ENCODE data around the gene HAPLN2. TPM values are rescaled to one million over a fixed set of nuclear protein-coding genes. Genes with fewer than 3 reads are reported as not detected.

Gene HAPLN2
- total RNA-seq, 1 experiment from 2014 or later = 0.21 TPM

- ChIA-PET CTCF (interaction anchor here (1.5 kb wide), 1 partner anchor 11 kb away, joined by 3 read pairs; no protein-coding TSS in a partner anchor), POLR2A (no interaction called here)
- Histone ChIP-seq H3K9me3 (ENCODE audit: control insufficient read depth, insufficient read depth, low read depth, low read length) (no peaks in the 10 kb centered on the region), H3K4me3 (ENCODE audit: low read depth in 2 of 2, low read length in 2 of 2) (no peak overlapping the region), H3K27me3 (ENCODE audit: control insufficient read depth, insufficient read depth, low read length) (no peaks in the 10 kb centered on the region), H3K36me3 (ENCODE audit: control insufficient read depth, insufficient read depth, low read length) (no peaks in the 10 kb centered on the region), H3K27ac (ENCODE audit: low read length) (peak overlapping the region; percentile 36), H3K4me1 (ENCODE audit: control insufficient read depth, insufficient read depth, low read length) (peaks cover 23% of the 10 kb centered on the region)
- intact Hi-C loops (cut with micrococcal nuclease; ENCODE audit: unreplicated experiment) = no loop called here
- no TSS peak for BruUV-seq (replicated peaks)
- in situ Hi-C loops (cut with HindIII; ENCODE audit: low pct_unique_long_range_greater_than_20kb, low sequenced_read_pairs) = no loop called here
- TF ChIP-seq POLR2AphosphoS5 (IDR thresholded peaks at IDR 0.05; ENCODE audit: low read depth, low read length) (no peak), TCF7L2 (IDR thresholded peaks at IDR 0.05; ENCODE audit: low read depth, low read length) (no peak), REST (IDR thresholded peaks at IDR 0.05; ENCODE audit: insufficient read depth in 1 of 2, low read depth in 2 of 2, low read length in 1 of 2) (no peak), SIN3A (IDR thresholded peaks at IDR 0.05; ENCODE audit: borderline replicate concordance, insufficient read depth, low read depth, low read length) (no peak)
- DNase-seq (ENCODE audit: low read depth, low spot score) (no peak), ATAC-seq (no peak)
These were observed 19.2 kb downstream of the HAPLN2 start for GRCh38 chr1:156638189-156638985.

GRCh38 chr1:156639601-156640101, 20.4 kb downstream of the HAPLN2 start:
- intact Hi-C loops (cut with micrococcal nuclease; ENCODE audit: unreplicated experiment) (no loop called here), in situ Hi-C loops (cut with HindIII; ENCODE audit: low pct_unique_long_range_greater_than_20kb, low sequenced_read_pairs) (no loop called here)
- Histone ChIP-seq H3K27ac (ENCODE audit: low read length) (peak overlapping the region; percentile 36), H3K4me1 (ENCODE audit: control insufficient read depth, insufficient read depth, low read length) (peaks cover 23% of the 10 kb centered on the region), H3K36me3 (ENCODE audit: control insufficient read depth, insufficient read depth, low read length) (no peaks in the 10 kb centered on the region), H3K27me3 (ENCODE audit: control insufficient read depth, insufficient read depth, low read length) (no peaks in the 10 kb centered on the region), H3K4me3 (ENCODE audit: low read depth in 2 of 2, low read length in 2 of 2) (no peak overlapping the region; a peak in 1 of 4 replicates), H3K9me3 (ENCODE audit: control insufficient read depth, insufficient read depth, low read depth, low read length) (no peaks in the 10 kb centered on the region)
- DNase-seq (ENCODE audit: low read depth, low spot score) = no peak
- no TSS peak for BruUV-seq (replicated peaks)
- ChIA-PET CTCF (interaction anchor here (1.5 kb wide), 1 partner anchor 13 kb away, joined by 3 read pairs; no protein-coding TSS in a partner anchor), POLR2A (interaction anchor here (0.7 kb wide), 1 partner anchor 112 kb away, joined by 7 read pairs; no protein-coding TSS in a partner anchor)
- TF ChIP-seq POLR2AphosphoS5 (IDR thresholded peaks at IDR 0.05; ENCODE audit: low read depth, low read length) (no peak; the same call in 1 of the 2 replicates), TCF7L2 (IDR thresholded peaks at IDR 0.05; ENCODE audit: low read depth, low read length) (peak; percentile 49; the same call in 1 of the 2 replicates), SIN3A (IDR thresholded peaks at IDR 0.05; ENCODE audit: borderline replicate concordance, insufficient read depth, low read depth, low read length) (no peak)
- peak; percentile 90 for ATAC-seq

- no TSS peak for BruUV-seq (replicated peaks)
- CTCF ChIA-PET = interaction anchor here (0.8 kb wide), 1 partner anchor 32 kb away, joined by 3 read pairs; no protein-coding TSS in a partner anchor
- no peak for DNase-seq (ENCODE audit: low read depth, low spot score)
- in situ Hi-C loops (cut with HindIII; ENCODE audit: low pct_unique_long_range_greater_than_20kb, low sequenced_read_pairs) = no loop called here
- POLR2A ChIA-PET = no interaction called here
- no peaks in the 10 kb centered on the region for H3K9me3 ChIP-seq (ENCODE audit: control insufficient read depth, insufficient read depth, low read depth, low read length)
- no peak for ATAC-seq
- H3K4me3 ChIP-seq (ENCODE audit: low read depth in 2 of 2, low read length in 2 of 2) = no peak overlapping the region
- intact Hi-C loops (cut with micrococcal nuclease; ENCODE audit: unreplicated experiment) = no loop called here
- no peak for TF ChIP-seq TCF7L2 (IDR thresholded peaks at IDR 0.05; ENCODE audit: low read depth, low read length)
- TF ChIP-seq POLR2AphosphoS5 (IDR thresholded peaks at IDR 0.05; ENCODE audit: low read depth, low read length) = no peak
- no peak for TF ChIP-seq REST (IDR thresholded peaks at IDR 0.05; ENCODE audit: insufficient read depth in 1 of 2, low read depth in 2 of 2, low read length in 1 of 2)
- no peak for TF ChIP-seq CTCF (IDR thresholded peaks at IDR 0.05)
- TF ChIP-seq SIN3A (IDR thresholded peaks at IDR 0.05; ENCODE audit: borderline replicate concordance, insufficient read depth, low read depth, low read length) = no peak
- H3K27me3 ChIP-seq (ENCODE audit: control insufficient read depth, insufficient read depth, low read length) = no peaks in the 10 kb centered on the region
- H3K27ac ChIP-seq (ENCODE audit: low read length) = 0 out of 2 replicates have a peak overlapping the region, but pooled peaks have one; percentile 42
- H3K4me1 ChIP-seq (ENCODE audit: control insufficient read depth, insufficient read depth, low read length) = peaks cover 23% of the 10 kb centered on the region
- no peaks in the 10 kb centered on the region for H3K36me3 ChIP-seq (ENCODE audit: control insufficient read depth, insufficient read depth, low read length)
These were observed 21.9 kb downstream of the HAPLN2 start for GRCh38 chr1:156640842-156641706.
